IMR-90 (cell line): ENCODE results near the gene AKAP13. TPM values are rescaled to one million over a fixed set of nuclear protein-coding genes. Genes with fewer than 3 reads are reported as not detected.

Experiments
- ATAC-seq: fragments of 200-7000 bp; cut with Tn5 transposase; 2 replicates; pipeline ENCODE4 v1.9.1; 2020; ENCODE audit warnings: low read depth, mild to moderate bottlenecking, moderate library complexity
- BruUV-seq: library from RNA; stranded (reverse); fragments of 400-500 nt; replicated peaks from 2 replicates; lab custom pipeline; 2021; lab: Mats Ljungman, UMichigan
- CTCF ChIA-PET: fragments of 300-600 bp; formaldehyde crosslinking; extraction: SDS; loops from one replicate; lab custom pipeline; 2021; ENCODE audit warnings: antibody characterized with exemption; lab: Yijun Ruan, JAX
- POLR2A ChIA-PET: fragments of 300-600 bp; sonication (Branson Sonifier 250); formaldehyde crosslinking; loops from one replicate; lab custom pipeline; 2022; ENCODE audit warnings: antibody characterized with exemption; ENCODE audit not compliant: unreplicated experiment; lab: Charles Lee
- DNase-seq: peaks from one replicate; pipeline ENCODE4 v3.0.0; 2013
- H2AFZ ChIP-seq: replicated peaks from 2 replicates; pipeline ENCODE3; 2013; ENCODE audit warnings: low read length, mild to moderate bottlenecking; ENCODE audit not compliant: poor library complexity
- H2AK5ac ChIP-seq: 2 replicates; pipeline ENCODE4 v1.6.1; 2013; ENCODE audit warnings: low read depth, low read length, inconsistent platforms
- H2AK9ac ChIP-seq: replicated peaks from 2 replicates; pipeline ENCODE3; 2013; ENCODE audit warnings: mild to moderate bottlenecking, low read depth, low read length, moderate library complexity; ENCODE audit not compliant: poor library complexity
- H2BK120ac ChIP-seq: 2 replicates; pipeline ENCODE4 v1.6.1; 2013; ENCODE audit warnings: low read depth, low read length, inconsistent platforms
- H2BK15ac ChIP-seq: 3 replicates; pipeline ENCODE4 v1.6.1; 2013; ENCODE audit warnings: low read depth, low read length, inconsistent platforms
- H2BK20ac ChIP-seq: 2 replicates; pipeline ENCODE4 v1.6.1; 2013; ENCODE audit warnings: low read depth, mild to moderate bottlenecking, inconsistent platforms, low read length, moderate library complexity
- H2BK5ac ChIP-seq: 2 replicates; pipeline ENCODE4 v1.6.1; 2013; ENCODE audit warnings: mild to moderate bottlenecking, low read depth, low read length, inconsistent platforms; ENCODE audit not compliant: poor library complexity, severe bottlenecking
- H3K14ac ChIP-seq: replicated peaks from 2 replicates; pipeline ENCODE4 v1.6.1; 2013; ENCODE audit warnings: low read depth, low read length, inconsistent platforms
- H3K18ac ChIP-seq: 2 replicates; pipeline ENCODE4 v1.6.1; 2013; ENCODE audit warnings: low read depth, low read length, control low read depth
- H3K23ac ChIP-seq: 2 replicates; pipeline ENCODE4 v1.6.1; 2013; ENCODE audit warnings: low read depth, low read length, inconsistent platforms
- H3K27ac ChIP-seq: 2 replicates; pipeline ENCODE4 v1.5.1; 2013; ENCODE audit warnings: mild to moderate bottlenecking, control low read depth, low read length; ENCODE audit not compliant: insufficient read depth
- H3K27me3 ChIP-seq: 2 replicates; pipeline ENCODE4 v1.6.1; 2013; ENCODE audit warnings: low read length; ENCODE audit not compliant: control insufficient read depth, insufficient read depth
- H3K36me3 ChIP-seq: 2 replicates; pipeline ENCODE4 v1.6.1; 2013; ENCODE audit warnings: low read length, mixed read lengths; ENCODE audit not compliant: control insufficient read depth, insufficient read depth
- H3K4ac ChIP-seq: 2 replicates; pipeline ENCODE4 v1.6.1; 2013; ENCODE audit warnings: low read depth, low read length, inconsistent platforms
- H3K4me1 ChIP-seq: 2 replicates; pipeline ENCODE4 v1.6.1; 2013; ENCODE audit warnings: low read length, mixed read lengths; ENCODE audit not compliant: control insufficient read depth, insufficient read depth
- H3K4me2 ChIP-seq: 2 replicates; pipeline ENCODE4 v1.6.1; 2013; ENCODE audit warnings: low read depth, mild to moderate bottlenecking, control low read depth, low read length, moderate library complexity
- H3K4me3 ChIP-seq: 2 replicates; pipeline ENCODE4 v1.5.1; 2013; ENCODE audit warnings: low read depth, mild to moderate bottlenecking, control low read depth, low read length, moderate library complexity; ENCODE audit not compliant: insufficient read depth
- H3K56ac ChIP-seq: 2 replicates; pipeline ENCODE4 v1.6.1; 2013; ENCODE audit warnings: low read length, inconsistent platforms; ENCODE audit not compliant: insufficient read depth; ENCODE audit errors: extremely low read depth
- H3K79me1 ChIP-seq, 2 experiments: 2 replicates each; pipeline ENCODE4 v1.6.1; 2013; ENCODE audit warnings: low read length in 2 of 2, inconsistent platforms in 1 of 2, low read depth in 1 of 2
- H3K9ac ChIP-seq: 2 replicates; pipeline ENCODE4 v1.6.1; 2013; ENCODE audit warnings: low read depth, low read length, control low read depth
- H3K9me1 ChIP-seq: 2 replicates; pipeline ENCODE4 v1.6.1; 2013; ENCODE audit warnings: low read length, inconsistent platforms; ENCODE audit not compliant: insufficient read depth
- H3K9me3 ChIP-seq: 2 replicates; pipeline ENCODE4 v1.6.1; 2013; ENCODE audit warnings: low read length; ENCODE audit not compliant: control insufficient read depth, insufficient read depth
- H4K20me1 ChIP-seq: 2 replicates; pipeline ENCODE4 v1.6.1; 2013; ENCODE audit warnings: low read length, inconsistent platforms; ENCODE audit not compliant: insufficient read depth
- H4K5ac ChIP-seq: 2 replicates; pipeline ENCODE4 v1.6.1; 2013; ENCODE audit warnings: mild to moderate bottlenecking, low read depth, low read length, control low read depth
- H4K8ac ChIP-seq, 2 experiments: 2 replicates each; pipeline ENCODE4 v1.6.1; 2013; ENCODE audit warnings: low read depth in 2 of 2, low read length in 2 of 2, control low read depth in 1 of 2, inconsistent platforms in 1 of 2
- H4K91ac ChIP-seq: 2 replicates; pipeline ENCODE4 v1.6.1; 2013; ENCODE audit warnings: low read depth, low read length, inconsistent platforms; ENCODE audit not compliant: insufficient read depth
- ELK1 ChIP-seq: fragments of 150-350 bp; IDR thresholded peaks from 2 replicates; pipeline ENCODE4 v1.6.1; 2016; ENCODE audit warnings: low read depth, mild to moderate bottlenecking, low read length, moderate library complexity, borderline replicate concordance
- FOS ChIP-seq: fragments of 150-350 bp; IDR thresholded peaks from 2 replicates; pipeline ENCODE4 v1.6.1; 2016; ENCODE audit warnings: low read depth, low read length
- MAFK ChIP-seq: IDR thresholded peaks from 2 replicates; pipeline ENCODE4 v1.6.1; 2012; ENCODE audit warnings: low read depth, low read length, improper control_type of control experiment
- WGBS, 2 experiments: methylation state at CpG; one replicate each; pipeline versions ENCODE4 v1.1.5 to v1.1.7; 2013; ENCODE audit warnings: missing lambda C conversion rate in 2 of 2; ENCODE audit not compliant: insufficient read length in 1 of 2; ENCODE audit errors: extremely low coverage in 2 of 2; 5-methylcytosine and 5-hydroxymethylcytosine counted together
- dilution Hi-C: fragments of 300-500 bp; cut with HindIII; formaldehyde crosslinking; loops from one replicate; pipeline ENCODE4 v1.14.3; 2018; ENCODE audit warnings: low sequenced_read_pairs; ENCODE audit not compliant: unreplicated experiment
- in situ Hi-C: fragments of 300-500 bp; cut with MboI; formaldehyde crosslinking; loops from 3 replicates; pipeline ENCODE4 v1.14.3; 2019; ENCODE audit warnings: low sequenced_read_pairs, inconsistent platforms, mixed read lengths
- intact Hi-C: fragments of 100-400 bp; cut with micrococcal nuclease; formaldehyde crosslinking; loops from 2 replicates; pipeline ENCODE4 v1.10.0; 2022
- polyA plus RNA-seq, 3 experiments: library from polyadenylated mRNA; depleted of rRNA; stranded (reverse); fragments of >200 nt; gene quantifications; 2 replicates each; pipeline ENCODE4 v1.2.3, GENCODE V29; 2012; ENCODE audit warnings: low replicate concordance in 1 of 3
- total RNA-seq: library from RNA; depleted of rRNA; stranded (reverse); fragments of >200 nt; gene quantifications from 2 replicates; pipeline ENCODE4 v1.2.3, GENCODE V29; 2012

The AKAP13 gene
- total and polyA plus RNA-seq, 2 of the 4 experiments (the other 2 are of a cell fraction) = 10.4 to 46.4 TPM

GRCh38 chr15:85726454-85726853 lies 346.1 kb downstream of the AKAP13 start:
- Histone ChIP-seq H2BK120ac (no peak overlapping the region), H3K27me3 (no peaks in the 10 kb centered on the region), H2BK5ac (no peak overlapping the region), H3K79me1 (no peaks in the 10 kb centered on the region; a peak in 1 of 4 replicates), H3K18ac (no peak overlapping the region), H2AFZ (no peak overlapping the region), H3K4me3 (no peak overlapping the region), H4K20me1 (no peaks in the 10 kb centered on the region), H3K4ac (no peak overlapping the region), H3K9me1 (no peaks in the 10 kb centered on the region), H3K9ac (no peak overlapping the region), H3K23ac (no peak overlapping the region), H2AK5ac (no peak overlapping the region), H4K8ac (no peak overlapping the region), H3K56ac (no peak overlapping the region), H3K4me2 (no peak overlapping the region), H2BK20ac (no peak overlapping the region), H4K91ac (no peak overlapping the region), H2BK15ac (no peak overlapping the region), H2AK9ac (no peak overlapping the region), H4K5ac (no peak overlapping the region), H3K14ac (no peak overlapping the region), H3K4me1 (peaks cover 6% of the 10 kb centered on the region), H3K36me3 (peaks cover 29% of the 10 kb centered on the region), H3K9me3 (no peaks in the 10 kb centered on the region), H3K27ac (no peak overlapping the region)
- no peak for TF ChIP-seq FOS
- peak; percentile 43; the same call in 1 of the 2 replicates for TF ChIP-seq MAFK
- no peak for TF ChIP-seq ELK1
- no peak for DNase-seq
- in situ Hi-C loops = no loop called here
- intact Hi-C loops = loop anchor here (2.0 kb wide), 2 partner anchors 240 to 430 kb away; no protein-coding TSS in a partner anchor
- ATAC-seq = peak; percentile 38
- CTCF ChIA-PET = no interaction called here
- POLR2A ChIA-PET = no interaction called here
- no CpG with 5 or more reads among the region's 2 CpGs for WGBS, 2 experiments
- BruUV-seq = no TSS peak
- dilution Hi-C loops = no loop called here
